DMS 273 treated with DMSO at 0.1 percent for 48 hours (cell line): ENCODE data around the gene LRRC8E.
"Not testable (repeated sequence)": the region's sequence is repeated elsewhere in the genome, so short reads cannot be mapped to it uniquely, and the experiment has no call there.

Source experiments
- DNase-seq: peaks from one replicate; lab custom pipeline; 2025; lab: John Stamatoyannopoulos, UW

The LRRC8E gene

DNA sequence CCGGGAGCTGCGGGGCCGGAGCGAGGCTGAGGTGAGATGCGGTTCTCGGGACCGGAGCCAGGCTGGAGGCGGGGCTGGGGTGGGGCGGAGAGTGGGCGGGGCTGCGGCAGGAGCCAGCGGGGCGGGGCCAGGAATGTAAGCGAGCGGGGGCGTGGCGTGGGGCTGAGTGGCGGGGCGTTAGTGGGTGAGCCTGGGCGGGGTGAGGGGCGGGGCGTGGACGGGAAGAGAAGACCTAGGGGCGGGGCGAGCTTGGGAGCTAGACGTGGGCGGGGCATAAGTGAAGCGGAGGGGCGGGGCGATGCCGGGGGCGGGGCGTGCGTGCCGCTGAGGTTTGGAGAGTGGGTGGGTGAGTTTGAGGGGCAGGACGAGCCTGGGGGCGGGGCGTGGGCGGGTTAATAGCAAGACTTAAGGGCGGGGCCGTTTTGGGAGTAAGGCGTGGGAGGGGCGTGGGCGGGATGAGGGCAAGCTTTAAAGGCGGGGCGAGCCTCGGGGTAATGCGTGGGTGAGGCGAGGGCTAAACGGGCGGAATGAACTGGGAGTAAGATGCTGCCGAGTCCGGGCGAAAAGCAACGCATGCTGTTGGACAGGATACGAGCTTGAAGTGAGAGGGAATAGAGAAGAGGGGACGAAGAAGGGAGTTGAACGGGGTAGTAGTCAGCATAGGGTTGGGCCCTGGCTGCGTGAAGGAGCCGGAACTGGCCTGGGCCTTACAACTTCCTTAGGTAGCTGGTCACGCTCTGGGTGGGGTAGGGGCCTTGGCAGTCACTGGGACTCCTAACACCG is 32.4 kb downstream of the LRRC8E start:
- peak; percentile 82 for DNase-seq

DNA sequence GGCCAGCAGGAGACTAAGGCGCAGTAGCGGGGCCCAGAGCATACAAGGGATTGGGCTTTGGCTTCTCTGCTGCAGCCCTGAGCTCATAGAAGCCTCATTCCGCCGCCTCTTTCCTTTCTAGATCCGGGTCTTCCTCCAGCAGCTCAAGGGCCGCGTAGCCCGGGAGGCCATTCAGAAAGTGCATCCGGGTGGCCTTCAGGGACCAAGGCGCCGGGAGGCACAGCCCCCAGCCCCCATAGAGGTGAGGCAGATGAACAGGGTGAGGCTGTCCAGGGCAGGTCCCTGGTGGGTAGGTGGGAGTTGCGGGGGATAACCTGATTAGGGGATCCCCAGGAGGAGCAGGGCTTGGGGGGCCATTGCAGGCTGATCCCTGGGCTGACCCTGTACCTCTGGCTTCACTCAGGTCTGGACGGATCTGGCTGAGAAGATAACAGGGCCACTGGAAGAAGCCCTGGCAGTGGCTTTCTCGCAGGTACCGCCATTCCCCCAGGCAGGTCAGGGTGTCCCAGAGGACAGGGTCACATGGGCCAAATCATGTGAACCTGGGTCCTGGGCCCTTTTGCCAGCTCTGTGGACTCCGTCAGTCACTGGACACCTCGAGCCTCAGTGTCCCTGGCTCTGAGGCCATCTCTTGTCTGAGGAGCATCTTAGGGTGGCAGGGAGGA is 33.1 kb downstream of the LRRC8E start:
- no peak for DNase-seq

DNA sequence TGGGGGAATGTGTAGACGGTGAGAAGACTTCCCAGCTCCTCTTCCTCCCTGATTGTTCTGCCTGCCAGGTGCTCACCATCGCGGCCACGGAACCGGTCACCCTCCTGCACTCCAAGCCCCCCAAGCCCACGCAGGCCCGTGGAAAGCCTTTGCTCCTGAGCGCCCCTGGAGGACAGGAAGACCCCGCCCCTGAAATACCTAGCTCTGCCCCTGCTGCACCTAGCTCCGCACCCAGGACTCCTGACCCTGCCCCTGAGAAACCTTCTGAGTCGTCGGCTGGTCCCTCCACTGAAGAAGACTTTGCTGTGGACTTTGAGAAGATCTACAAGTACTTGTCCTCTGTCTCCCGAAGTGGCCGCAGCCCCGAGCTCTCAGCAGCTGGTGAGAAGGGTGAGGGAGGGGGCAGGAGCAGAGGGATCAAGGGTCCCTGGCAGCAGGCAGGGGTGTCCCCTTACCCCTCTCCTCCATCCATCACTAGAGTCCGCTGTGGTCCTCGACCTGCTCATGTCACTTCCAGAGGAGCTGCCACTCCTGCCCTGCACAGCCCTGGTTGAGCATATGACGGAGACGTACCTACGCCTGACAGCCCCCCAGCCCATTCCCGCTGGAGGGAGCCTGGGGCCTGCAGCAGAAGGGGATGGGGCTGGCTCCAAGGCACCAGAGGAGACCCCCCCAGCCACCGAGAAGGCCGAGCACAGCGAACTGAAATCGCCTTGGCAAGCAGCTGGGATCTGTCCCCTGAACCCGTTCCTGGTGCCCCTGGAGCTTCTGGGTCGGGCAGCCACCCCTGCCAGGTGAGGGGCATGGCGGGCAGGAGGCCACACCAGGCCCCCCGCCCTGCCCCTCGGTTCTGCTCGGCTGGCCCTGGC is 33.9 kb downstream of the LRRC8E start:
- DNase-seq, result no peak

DNA sequence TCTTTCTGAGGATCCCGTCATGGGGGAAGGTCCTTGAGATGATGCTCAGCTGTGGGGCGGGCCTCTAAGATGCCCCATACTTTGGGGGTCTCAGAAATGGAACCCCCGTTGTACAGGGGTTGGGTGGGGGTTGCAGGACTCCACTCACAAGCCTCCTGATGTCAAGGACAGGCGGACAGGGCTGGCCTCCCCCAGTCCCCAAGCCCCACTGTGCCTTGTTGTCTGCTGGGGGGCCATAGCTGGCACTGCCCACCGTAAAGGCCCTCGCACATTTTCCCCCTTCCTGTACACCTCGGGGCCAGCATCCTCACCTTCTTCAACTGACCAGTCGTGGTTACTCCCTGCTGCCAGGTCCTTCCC is 34.5 kb downstream of the LRRC8E start:
- DNase-seq, result no peak

DNA sequence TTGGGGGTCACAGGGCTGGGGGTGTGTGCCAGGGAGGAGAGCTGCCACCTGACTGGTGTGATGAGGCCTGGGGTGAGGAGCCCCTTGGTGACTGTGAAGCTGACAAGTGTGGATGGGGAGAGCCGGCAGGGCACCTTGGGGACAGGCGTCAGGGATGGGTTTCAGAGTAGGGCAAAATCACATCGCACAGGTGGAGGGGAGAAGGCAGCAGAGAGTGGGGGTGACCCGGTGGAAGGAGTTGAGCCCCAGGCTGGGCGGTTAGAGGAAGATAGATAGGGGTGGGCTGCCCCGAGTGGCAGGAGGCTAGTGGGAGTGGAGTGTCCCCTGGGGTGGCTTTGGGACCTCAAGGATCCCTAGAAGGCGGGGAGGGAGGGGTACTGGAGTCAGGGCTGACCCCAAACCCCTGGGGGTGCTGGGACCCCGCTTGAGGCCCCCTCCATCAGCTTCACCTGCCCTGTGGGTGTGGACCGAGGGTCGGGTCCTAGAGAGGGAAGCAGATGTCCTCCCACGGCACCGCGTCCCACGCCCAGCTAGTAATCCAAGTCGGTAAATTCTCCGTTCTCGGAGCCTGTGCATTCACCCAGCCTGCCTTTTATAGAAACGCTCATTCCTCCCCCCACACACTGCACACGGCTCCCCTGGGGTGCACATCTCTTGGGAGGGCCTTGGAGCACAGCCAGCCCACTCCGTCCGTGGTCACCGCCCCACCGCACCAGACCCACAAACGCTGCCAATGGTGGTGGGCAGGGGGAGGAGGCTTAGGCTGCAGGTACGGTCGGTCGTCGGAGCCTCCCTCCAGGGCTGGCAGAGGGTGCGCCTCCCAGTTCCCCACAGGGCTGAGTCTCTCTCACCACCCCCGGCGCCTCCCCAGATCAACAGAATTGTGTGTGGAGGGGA is 35.2 kb downstream of the LRRC8E start:
- no peak for DNase-seq

DNA sequence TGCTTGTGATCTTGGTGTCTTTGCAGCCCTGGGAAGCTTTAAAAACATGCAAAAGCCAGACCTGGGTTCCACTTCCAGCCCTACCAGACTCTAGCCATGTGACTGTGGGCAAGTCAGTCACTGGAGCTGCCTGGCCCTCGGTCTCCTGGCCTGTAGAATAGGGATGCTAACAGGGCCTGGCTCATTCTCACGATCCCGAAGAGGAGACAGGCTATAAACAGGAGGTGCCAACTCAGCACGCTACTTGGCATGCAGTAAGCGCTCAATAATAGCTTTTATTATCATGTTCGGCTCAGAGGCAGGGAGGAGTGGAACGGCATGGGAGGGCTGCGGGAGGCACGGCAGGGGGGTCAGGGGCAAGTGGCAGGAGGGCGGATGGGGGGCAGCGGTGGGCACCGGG is 35.9 kb downstream of the LRRC8E start:
- DNase-seq, result no peak

DNA sequence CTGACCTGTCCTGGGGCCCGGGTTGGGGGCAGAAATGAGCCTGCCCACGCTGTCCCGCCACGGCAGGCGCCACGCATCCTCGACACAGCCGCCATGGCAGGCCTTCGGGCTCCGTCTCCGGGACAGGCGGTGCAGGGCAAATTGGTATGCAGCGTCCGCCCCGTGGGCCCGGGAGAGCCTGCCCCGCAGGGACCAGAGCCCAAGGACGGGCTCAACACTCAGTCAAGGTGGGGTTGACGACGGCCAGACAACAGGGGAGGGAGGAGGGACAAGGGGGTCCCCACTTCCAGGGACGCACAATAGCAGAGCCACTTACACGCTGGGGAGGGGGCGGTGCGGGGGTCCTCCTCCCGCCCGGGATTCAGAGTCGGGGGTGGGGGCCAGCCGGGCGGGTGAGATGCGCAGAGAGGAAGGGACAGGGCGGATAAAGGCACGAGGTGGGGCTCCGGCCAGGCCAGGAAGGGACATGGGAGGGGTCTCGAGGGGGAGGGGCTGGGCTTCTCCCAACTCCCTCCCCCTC is 36.4 kb downstream of the LRRC8E start:
- DNase-seq, result no peak

DNA sequence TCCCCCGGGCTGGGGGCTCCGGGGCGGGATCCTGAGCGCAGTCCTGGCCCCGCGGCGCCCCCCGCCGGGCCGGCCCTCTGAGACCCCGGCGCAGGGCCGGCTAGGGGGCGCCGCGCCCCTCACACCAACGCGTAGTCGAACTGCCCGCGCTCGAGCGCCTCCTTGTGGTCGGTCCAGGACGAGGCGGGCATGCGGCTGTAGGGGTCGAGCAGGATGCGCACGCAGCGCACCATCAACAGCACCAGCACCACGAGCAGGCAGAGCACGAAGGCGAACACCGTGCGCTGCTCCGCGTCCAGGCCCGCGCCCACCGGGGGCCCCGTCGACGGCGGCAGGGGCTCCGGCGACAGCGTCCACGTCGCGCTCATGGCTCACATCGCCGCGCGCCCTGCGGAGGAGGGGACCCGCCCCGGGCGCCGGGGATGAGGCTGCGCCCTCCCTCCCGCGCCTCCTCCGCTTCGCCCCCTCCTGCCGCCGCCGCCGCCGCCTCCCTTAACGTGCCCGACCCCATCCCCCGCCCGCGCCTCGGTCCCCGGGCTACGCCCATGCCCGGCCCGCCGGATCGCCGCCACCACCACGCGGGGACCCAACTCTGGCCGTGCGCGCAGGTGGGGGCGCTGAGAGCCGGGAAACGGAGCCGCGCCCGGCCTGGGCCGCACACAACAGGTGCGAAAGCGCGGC is 37.0 kb downstream of the LRRC8E start:
- DNase-seq, result no peak

DNA sequence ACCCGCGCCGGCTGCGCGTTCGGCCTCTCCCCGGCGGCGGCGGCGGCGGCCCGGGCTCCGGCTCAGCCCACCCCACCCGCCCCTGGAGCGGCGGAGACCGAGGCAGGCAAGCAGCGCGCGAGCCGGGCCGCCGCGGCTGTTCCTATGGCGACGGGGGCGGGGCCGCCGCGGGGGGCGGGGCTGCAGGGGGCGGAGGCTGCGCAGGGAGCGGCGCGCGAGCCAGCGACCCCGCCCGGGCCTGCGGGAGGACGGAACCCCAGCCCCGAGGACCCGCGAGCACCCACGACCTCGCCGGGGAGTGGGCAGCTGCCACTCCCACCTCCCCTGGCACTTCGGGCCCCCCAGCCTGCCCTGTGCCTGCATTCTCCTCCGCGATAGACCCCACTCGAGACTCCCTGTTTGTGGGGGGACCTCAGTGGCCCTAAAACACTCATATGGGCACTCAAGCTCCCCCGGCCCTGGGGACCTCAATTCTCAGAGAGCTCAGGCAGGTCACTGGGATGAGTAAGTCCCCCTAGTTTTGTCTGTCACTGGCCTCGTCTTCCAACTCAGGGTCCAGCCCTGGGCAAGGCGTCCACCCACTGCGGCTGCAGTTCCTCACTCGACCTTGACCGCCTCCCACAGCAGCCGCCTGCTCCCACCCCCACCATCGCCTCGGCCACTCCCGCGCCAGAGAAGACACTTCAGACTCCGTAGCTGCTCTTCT is 37.9 kb downstream of the LRRC8E start, which contains the start of gene CTXN1:
Gene CTXN1 (minus strand): TSS at position 115 of the 706 bp plus-strand sequence. CDS start 597 bp downstream, outside the sequence.
- no peak for DNase-seq

DNA sequence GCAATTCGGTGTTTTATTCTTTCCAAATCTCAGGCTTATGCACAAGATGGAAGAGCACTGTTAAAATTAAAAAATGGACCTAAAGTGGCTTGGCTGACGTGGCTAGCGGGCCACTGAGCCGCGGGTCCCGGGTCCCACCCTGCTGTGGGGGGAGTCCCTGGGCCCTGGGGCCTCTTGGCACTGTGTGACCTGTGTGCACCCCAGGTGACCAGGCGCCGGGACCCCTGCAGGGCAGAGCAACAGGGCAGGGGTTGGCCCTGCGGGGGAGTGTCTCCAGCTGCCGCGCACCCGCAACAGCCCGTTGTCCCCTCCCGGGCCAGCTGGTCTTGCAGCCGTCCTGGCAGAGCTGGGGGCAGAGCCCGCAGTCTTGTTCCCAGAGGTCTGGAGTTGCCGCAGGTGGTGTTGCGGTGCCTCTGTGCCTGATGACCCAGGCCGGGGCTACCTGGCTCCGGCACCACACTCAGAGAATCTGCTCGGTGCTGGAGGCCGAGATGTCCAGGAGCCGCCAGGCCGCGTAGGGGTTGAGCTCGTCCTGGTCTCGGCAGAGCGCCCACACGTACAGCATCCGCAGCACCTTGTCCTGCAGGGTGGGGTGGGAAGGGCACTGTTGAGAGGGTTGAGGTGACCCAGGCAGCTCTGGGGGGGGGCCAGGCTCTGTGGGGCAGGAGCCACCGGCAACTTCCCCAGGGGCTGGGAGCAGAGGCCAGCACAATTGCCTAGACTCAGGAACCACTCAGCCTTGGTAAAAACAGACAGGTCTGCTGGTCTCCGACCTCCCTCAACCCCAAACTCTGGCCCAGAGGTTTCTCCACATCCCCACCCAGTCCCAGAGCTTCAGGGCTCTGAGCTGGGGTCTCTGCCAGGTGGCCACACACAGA is 38.7 kb downstream of the LRRC8E start:
- no peak for DNase-seq

DNA sequence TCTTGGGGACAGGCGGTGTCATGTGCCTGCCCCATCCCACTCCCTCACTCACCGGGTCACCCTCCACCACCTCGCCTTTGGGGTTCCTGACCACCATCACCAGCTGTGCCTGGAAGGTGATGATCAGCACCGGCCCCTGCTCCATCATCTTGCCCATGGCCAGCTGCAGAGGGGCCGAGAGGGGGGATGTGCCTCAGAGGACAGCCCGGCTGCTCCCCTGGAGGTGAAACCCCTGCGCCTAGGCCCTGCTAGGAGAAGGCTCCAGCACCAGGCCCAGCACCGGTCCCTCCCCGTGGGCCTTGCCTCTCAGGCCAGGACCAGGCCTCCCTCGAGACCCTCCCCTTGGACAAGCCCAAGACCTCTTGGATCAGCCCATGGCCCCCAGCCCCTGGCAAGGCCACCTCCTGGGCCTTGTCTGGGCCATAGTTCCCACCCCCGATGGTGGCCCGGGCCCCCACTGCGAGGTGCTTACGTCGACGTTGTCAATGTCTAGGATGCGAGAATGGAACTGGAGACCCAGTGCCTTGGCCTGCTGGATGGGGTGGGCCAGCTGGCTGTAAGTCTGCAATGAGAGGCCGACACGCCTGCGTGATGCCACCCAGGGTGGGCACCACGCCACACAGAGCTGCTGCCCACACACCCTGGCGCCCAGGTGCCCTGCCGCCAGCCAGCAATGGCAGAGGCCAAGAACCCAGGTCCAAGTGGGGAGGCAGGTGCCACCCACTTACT is 39.5 kb downstream of the LRRC8E start:
- no peak for DNase-seq

DNA sequence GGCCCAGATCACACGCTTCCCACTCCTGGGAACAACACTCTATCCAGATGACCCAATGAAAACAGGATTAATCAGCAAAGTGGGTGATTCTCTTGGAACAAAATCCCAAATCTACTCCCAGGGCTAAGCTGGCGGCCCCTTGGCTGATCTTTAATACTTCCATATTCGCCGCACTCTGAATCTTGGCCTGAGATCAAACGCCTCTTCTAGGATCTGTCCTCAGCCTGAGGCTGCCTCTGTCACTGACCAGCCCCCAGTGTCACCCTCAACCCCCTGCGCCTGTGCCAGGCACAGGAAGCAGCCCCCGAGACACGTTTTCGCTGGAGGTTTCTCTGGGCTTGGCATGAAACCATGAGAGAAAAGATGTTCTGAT is 40.0 kb downstream of the LRRC8E start:
- no peak for DNase-seq

DNA sequence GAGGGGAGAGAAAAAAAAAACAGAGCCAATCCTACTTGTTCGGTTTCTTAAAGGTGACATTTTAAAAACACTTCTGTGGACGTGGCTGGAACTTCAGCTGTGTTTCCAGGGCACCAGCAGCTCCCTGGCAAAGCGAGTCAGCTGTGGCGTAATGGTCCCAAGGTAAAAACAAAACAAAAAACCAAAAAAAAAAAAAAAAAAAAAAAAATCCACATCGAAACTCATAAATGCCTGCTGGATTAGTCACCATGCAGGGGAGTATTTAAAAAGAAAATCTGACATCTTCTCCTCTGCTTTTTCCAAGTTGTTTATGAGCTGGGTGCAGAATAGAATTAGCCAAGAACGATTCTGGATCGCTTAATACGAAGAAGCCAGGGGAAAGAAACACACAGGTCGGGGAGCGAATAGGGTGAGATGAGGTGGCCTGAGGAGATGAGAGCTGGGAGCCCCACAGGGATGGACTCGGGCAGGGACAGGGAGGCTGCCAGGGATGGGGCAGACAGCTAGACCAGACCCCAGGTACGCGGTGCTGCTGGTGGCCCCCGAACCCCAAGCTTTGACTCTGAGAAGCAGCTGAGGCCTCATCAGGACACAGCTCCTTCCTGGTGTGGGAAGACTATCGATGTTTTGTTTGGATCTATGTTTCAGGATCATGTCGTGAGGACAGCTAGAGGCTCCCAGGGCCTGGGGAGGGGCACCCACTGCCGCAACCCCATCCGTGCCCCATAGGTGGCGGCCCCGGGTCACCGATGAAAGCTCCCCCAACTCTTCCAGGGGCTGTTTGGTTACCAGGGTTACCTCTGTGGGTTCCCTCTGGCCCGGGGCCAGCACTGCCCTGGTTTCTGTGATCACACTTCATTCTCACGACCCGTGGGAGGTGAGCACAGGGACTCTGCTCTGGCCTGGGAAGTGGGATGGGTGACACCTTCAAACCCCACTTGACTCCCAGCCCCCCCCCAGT is 40.7 kb downstream of the LRRC8E start:
- DNase-seq, result peak; percentile 36

DNA sequence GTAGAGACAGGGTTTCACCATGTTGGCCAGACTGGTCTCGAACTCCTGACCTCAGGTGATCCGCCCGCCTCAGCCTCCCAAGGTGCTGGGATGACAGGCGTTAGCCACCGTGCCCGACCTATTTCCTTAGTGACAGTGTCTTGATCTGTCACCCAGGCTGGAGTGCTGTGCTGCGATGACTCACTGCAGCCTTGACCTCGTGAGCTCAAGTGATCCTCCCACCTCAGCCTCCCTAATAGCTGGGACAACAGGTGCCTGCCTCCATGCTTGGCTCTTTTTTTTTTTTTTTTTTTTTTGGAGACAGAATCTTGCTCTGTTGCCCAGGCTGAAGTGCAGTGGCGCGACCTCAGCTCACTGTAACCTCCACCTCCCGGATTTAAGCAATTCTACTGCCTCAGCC is 41.7 kb downstream of the LRRC8E start:
- not testable (repeated sequence) for DNase-seq

DNA sequence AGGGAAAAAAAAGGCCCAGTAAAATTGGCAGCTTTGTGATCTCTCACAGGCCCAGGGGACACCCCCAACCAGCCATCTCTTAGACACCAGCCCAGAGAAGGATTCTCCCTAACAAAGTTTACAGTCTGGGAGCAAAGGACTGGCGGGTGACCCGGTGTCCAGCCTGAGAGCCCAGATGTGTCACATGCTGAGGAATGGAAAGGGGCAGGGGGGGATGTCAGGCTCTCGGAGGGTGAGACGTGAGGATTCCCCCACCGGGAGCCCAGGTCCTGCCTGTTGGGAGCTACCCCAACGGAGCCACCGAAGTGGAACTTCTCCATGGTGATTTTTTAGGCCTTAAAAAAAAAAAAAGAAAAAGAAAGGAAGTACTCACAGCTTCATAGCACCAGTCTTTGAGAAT is 42.5 kb downstream of the LRRC8E start:
- no peak for DNase-seq

DNA sequence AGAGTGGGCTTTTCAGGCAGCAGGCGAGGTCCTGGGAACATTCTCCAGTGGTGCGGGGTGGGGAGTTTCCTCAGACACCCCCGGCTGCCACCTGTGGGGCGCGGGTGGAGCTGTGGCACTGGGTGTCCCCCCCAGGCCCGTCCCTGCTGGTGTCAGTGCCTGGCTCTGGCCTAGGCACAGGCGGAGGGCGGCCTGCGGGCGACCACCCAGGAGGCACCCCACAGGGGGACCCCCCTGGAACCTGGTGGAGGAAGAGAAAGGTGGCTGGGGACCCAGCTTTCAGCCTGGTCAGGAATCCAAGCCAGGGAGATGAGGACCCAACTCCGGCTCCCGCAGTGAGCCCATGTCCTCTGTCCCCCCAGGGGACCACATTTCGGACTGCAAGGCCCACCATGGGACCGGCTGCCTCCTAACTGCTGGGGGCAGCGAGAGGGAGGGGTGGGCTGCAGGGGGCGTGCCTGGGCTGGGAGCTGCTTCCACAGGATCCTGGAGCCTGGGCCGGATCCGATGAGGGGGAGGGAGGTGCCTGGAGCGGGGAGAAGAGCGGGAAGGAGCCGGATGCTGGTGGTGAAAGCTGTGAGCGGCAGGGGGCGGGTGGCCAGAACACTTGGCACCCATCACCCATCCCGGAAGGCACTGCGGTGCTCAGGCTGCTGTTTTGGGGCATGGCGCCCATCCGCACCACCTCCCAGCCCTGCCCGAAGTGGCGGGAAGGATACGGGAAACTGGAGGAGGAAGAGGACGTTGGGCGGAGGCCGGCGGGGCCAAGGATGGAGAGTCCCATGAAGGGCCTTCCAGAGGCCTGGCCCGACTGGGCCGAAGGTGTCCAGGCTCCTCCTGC is 43.1 kb downstream of the LRRC8E start:
- DNase-seq, result no peak
